ENCODE results near the gene TTYH3.

Gene TTYH3

DNA sequence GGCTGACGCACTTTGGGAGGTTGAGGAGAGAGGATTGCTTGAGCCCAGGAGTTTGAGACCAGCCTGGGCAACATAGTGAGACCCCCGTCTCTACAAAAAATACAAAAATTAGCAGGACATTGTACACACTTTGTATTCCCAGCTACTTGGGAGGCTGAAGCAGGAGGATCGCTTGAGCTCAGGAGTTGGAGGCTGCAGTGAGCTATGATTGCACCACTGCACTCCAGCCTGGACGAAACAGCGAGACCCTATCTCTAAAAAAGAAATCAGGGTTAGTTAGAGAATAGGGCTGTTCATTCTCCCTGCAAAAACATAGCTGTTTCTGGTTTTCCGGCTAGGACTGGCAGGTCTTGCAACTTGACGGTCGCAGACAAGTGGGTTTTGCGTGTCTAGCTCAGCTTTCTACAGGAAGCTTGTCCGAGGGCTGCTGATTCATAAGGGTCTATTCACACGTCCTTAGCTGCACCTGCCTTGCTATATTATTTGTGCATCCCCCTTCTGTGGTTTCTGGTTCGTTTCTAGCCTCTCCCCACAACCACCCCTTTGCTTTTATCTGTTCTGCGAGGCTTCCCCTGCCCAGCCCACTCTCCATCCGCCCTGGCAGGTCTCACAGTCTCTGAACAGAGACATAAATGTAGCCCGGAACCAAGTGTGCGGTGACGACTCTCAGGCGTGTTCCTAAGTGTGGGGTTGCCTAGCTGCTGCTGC, 66.9 kb downstream of the TTYH3 start:
- H3K4me3 ChIP-seq (ENCODE audit: low read depth, low read length) = no peak overlapping the region
- no peak overlapping the region for H3K23ac ChIP-seq (ENCODE audit: low read length)
- H3K18ac ChIP-seq (ENCODE audit: low read length) = no peak overlapping the region
- H3K36me3 ChIP-seq (ENCODE audit: control insufficient read depth in 1 of 2, insufficient read depth in 2 of 2, low read length in 2 of 2) = no peaks in the 10 kb centered on the region
- H3K79me1 ChIP-seq (ENCODE audit: low read length) = no peaks in the 10 kb centered on the region
- no peak overlapping the region for H4K12ac ChIP-seq (ENCODE audit: low read depth, low read length)
- H3K27me3 ChIP-seq (ENCODE audit: insufficient read depth, low read length) = no peaks in the 10 kb centered on the region
- H3K27ac ChIP-seq (ENCODE audit: low read depth, low read length) = no peak overlapping the region
- no peaks in the 10 kb centered on the region for H3K9me3 ChIP-seq (ENCODE audit: insufficient read depth, low read depth, low read length)
- H2BK12ac ChIP-seq (ENCODE audit: low read length) = no peak overlapping the region
- H3K4ac ChIP-seq (ENCODE audit: low read depth, low read length) = no peak overlapping the region
- DNase-seq = no peak
- no peak overlapping the region for H3K14ac ChIP-seq (ENCODE audit: low read length)
- H4K91ac ChIP-seq (ENCODE audit: low read depth, low read length) = no peak overlapping the region
- no peak overlapping the region for H2BK5ac ChIP-seq (ENCODE audit: low read depth, low read length, poor library complexity)
- H2AK5ac ChIP-seq (ENCODE audit: low read length) = no peak overlapping the region
- H3K79me2 ChIP-seq (ENCODE audit: control insufficient read depth, insufficient read depth, low read length, poor library complexity) = no peaks in the 10 kb centered on the region
- H3K4me2 ChIP-seq (ENCODE audit: low read length) = no peak overlapping the region
- H3K9ac ChIP-seq (ENCODE audit: low read length) = no peak overlapping the region
- H2BK120ac ChIP-seq (ENCODE audit: insufficient read depth, low read length, poor library complexity) = no peak overlapping the region
- no peak overlapping the region for H2AFZ ChIP-seq (ENCODE audit: insufficient read depth, low read length, poor library complexity)
- no peaks in the 10 kb centered on the region for H3K4me1 ChIP-seq (ENCODE audit: control insufficient read depth in 1 of 2, insufficient read depth in 2 of 2, low read length in 2 of 2)
- no CpG with 5 or more reads among the region's 18 CpGs for WGBS (ENCODE audit: extremely low coverage, insufficient coverage, insufficient read length)
- H4K8ac ChIP-seq (ENCODE audit: low read depth, low read length) = no peak overlapping the region

GRCh38 chr7:2699289-2699620, 67.5 kb downstream of the TTYH3 start:
- WGBS (ENCODE audit: extremely low coverage, insufficient coverage, insufficient read length) = no CpG with 5 or more reads among the region's 15 CpGs
- H3K27ac ChIP-seq (ENCODE audit: low read depth, low read length) = no peak overlapping the region
- H3K14ac ChIP-seq (ENCODE audit: low read length) = no peak overlapping the region
- no peak overlapping the region for H4K8ac ChIP-seq (ENCODE audit: low read depth, low read length)
- H3K36me3 ChIP-seq (ENCODE audit: control insufficient read depth in 1 of 2, insufficient read depth in 2 of 2, low read length in 2 of 2) = no peaks in the 10 kb centered on the region
- H3K79me1 ChIP-seq (ENCODE audit: low read length) = no peaks in the 10 kb centered on the region
- H4K91ac ChIP-seq (ENCODE audit: low read depth, low read length) = no peak overlapping the region
- no peaks in the 10 kb centered on the region for H3K79me2 ChIP-seq (ENCODE audit: control insufficient read depth, insufficient read depth, low read length, poor library complexity)
- no peak overlapping the region for H4K12ac ChIP-seq (ENCODE audit: low read depth, low read length)
- no peak overlapping the region for H3K18ac ChIP-seq (ENCODE audit: low read length)
- no peak overlapping the region for H3K23ac ChIP-seq (ENCODE audit: low read length)
- no peak overlapping the region for H3K4ac ChIP-seq (ENCODE audit: low read depth, low read length)
- DNase-seq = no peak
- H2BK5ac ChIP-seq (ENCODE audit: low read depth, low read length, poor library complexity) = no peak overlapping the region
- H3K4me1 ChIP-seq (ENCODE audit: control insufficient read depth in 1 of 2, insufficient read depth in 2 of 2, low read length in 2 of 2) = no peaks in the 10 kb centered on the region
- no peaks in the 10 kb centered on the region for H3K9me3 ChIP-seq (ENCODE audit: insufficient read depth, low read depth, low read length)
- H3K27me3 ChIP-seq (ENCODE audit: insufficient read depth, low read length) = no peaks in the 10 kb centered on the region
- no peak overlapping the region for H3K4me2 ChIP-seq (ENCODE audit: low read length)
- no peak overlapping the region for H2AK5ac ChIP-seq (ENCODE audit: low read length)
- no peak overlapping the region for H2AFZ ChIP-seq (ENCODE audit: insufficient read depth, low read length, poor library complexity)
- H3K9ac ChIP-seq (ENCODE audit: low read length) = no peak overlapping the region
- H3K4me3 ChIP-seq (ENCODE audit: low read depth, low read length) = no peak overlapping the region
- H2BK120ac ChIP-seq (ENCODE audit: insufficient read depth, low read length, poor library complexity) = no peak overlapping the region
- H2BK12ac ChIP-seq (ENCODE audit: low read length) = no peak overlapping the region

DNA sequence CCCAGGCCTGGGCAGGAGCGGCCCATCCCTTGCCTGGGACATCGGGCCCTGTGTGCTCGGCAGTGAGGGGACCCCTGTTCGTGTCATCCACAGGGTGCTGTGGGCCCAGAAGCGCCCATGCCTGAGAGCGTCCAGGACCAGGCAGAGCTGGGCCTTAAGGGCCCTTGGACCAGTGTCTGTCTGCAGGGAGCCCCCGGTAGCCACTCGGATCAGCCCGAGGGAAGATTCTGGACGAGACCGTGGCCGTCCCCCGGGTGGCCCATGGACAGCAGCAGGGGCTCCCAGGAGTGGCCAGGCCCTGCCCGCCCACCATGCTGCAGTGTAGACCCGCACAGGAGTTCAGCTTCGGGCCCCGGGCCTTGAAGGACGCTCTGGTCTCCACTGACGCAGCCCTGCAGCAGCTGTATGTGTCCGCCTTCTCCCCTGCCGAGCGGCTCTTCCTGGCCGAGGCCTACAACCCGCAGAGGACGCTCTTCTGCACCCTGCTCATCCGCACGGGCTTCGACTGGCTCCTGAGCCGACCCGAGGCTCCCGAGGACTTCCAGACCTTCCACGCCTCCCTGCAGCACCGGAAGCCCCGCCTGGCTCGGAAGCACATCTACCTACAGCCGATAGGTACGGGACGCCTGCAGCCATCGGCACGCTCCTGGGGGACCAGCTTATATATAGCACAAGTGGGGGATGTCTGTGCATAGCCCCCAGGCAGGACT, 68.5 kb downstream of the TTYH3 start:
- Histone ChIP-seq H3K18ac (ENCODE audit: low read length) (no peak overlapping the region), H3K79me2 (ENCODE audit: control insufficient read depth, insufficient read depth, low read length, poor library complexity) (no peaks in the 10 kb centered on the region), H3K9me3 (ENCODE audit: insufficient read depth, low read depth, low read length) (no peaks in the 10 kb centered on the region), H2AK5ac (ENCODE audit: low read length) (no peak overlapping the region), H4K91ac (ENCODE audit: low read depth, low read length) (no peak overlapping the region), H3K4me1 (ENCODE audit: control insufficient read depth in 1 of 2, insufficient read depth in 2 of 2, low read length in 2 of 2) (no peaks in the 10 kb centered on the region), H3K36me3 (ENCODE audit: control insufficient read depth in 1 of 2, insufficient read depth in 2 of 2, low read length in 2 of 2) (no peaks in the 10 kb centered on the region), H3K79me1 (ENCODE audit: low read length) (no peaks in the 10 kb centered on the region), H3K27ac (ENCODE audit: low read depth, low read length) (no peak overlapping the region), H3K27me3 (ENCODE audit: insufficient read depth, low read length) (no peaks in the 10 kb centered on the region), H3K4me3 (ENCODE audit: low read depth, low read length) (no peak overlapping the region), H3K4ac (ENCODE audit: low read depth, low read length) (no peak overlapping the region), H2BK12ac (ENCODE audit: low read length) (no peak overlapping the region), H2AFZ (ENCODE audit: insufficient read depth, low read length, poor library complexity) (no peak overlapping the region), H2BK5ac (ENCODE audit: low read depth, low read length, poor library complexity) (no peak overlapping the region), H4K12ac (ENCODE audit: low read depth, low read length) (no peak overlapping the region), H3K9ac (ENCODE audit: low read length) (no peak overlapping the region), H3K14ac (ENCODE audit: low read length) (no peak overlapping the region), H2BK120ac (ENCODE audit: insufficient read depth, low read length, poor library complexity) (no peak overlapping the region), H4K8ac (ENCODE audit: low read depth, low read length) (no peak overlapping the region), H3K23ac (ENCODE audit: low read length) (no peak overlapping the region), H3K4me2 (ENCODE audit: low read length) (no peak overlapping the region)
- DNase-seq = no peak
- no CpG with 5 or more reads among the region's 40 CpGs for WGBS (ENCODE audit: extremely low coverage, insufficient coverage, insufficient read length)

DNA sequence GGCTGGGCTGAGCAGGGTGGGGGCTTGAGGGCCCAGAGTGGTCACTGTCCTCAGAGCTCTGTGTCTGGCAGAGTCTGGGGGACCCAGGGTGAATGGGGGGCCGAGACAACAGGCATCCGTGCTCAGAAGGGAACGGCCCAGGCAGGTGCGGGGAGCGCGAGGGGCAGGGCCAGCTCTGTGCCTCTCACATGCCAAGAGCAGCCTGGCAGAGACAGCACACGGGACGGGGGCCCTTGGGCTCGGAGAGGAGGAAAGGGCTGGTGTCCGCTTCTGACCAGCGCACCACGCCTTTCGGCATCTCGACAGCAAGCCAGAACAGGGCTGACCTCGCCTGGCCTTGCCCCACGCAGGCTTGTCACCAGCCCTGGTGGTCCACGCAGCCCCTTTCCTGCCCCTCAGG, 69.6 kb downstream of the TTYH3 start:
- no peak overlapping the region for H3K4me3 ChIP-seq (ENCODE audit: low read depth, low read length)
- no peak overlapping the region for H3K9ac ChIP-seq (ENCODE audit: low read length)
- H3K4ac ChIP-seq (ENCODE audit: low read depth, low read length) = no peak overlapping the region
- H2BK5ac ChIP-seq (ENCODE audit: low read depth, low read length, poor library complexity) = no peak overlapping the region
- H3K4me2 ChIP-seq (ENCODE audit: low read length) = no peak overlapping the region
- H3K27ac ChIP-seq (ENCODE audit: low read depth, low read length) = no peak overlapping the region
- H2BK120ac ChIP-seq (ENCODE audit: insufficient read depth, low read length, poor library complexity) = no peak overlapping the region
- no peak overlapping the region for H4K91ac ChIP-seq (ENCODE audit: low read depth, low read length)
- no peak overlapping the region for H3K18ac ChIP-seq (ENCODE audit: low read length)
- no peak overlapping the region for H2AK5ac ChIP-seq (ENCODE audit: low read length)
- no peak overlapping the region for H4K8ac ChIP-seq (ENCODE audit: low read depth, low read length)
- peaks cover 4 to 8% of the 10 kb centered on the region in 2 experiments for H3K36me3 ChIP-seq (ENCODE audit: control insufficient read depth in 1 of 2, insufficient read depth in 2 of 2, low read length in 2 of 2)
- no peak for DNase-seq
- H3K79me2 ChIP-seq (ENCODE audit: control insufficient read depth, insufficient read depth, low read length, poor library complexity) = no peaks in the 10 kb centered on the region
- H3K4me1 ChIP-seq (ENCODE audit: control insufficient read depth in 1 of 2, insufficient read depth in 2 of 2, low read length in 2 of 2) = no peaks in the 10 kb centered on the region
- WGBS (ENCODE audit: extremely low coverage, insufficient coverage, insufficient read length) = no CpG with 5 or more reads among the region's 17 CpGs
- H3K23ac ChIP-seq (ENCODE audit: low read length) = no peak overlapping the region
- H2AFZ ChIP-seq (ENCODE audit: insufficient read depth, low read length, poor library complexity) = no peak overlapping the region
- H3K27me3 ChIP-seq (ENCODE audit: insufficient read depth, low read length) = no peaks in the 10 kb centered on the region
- no peaks in the 10 kb centered on the region for H3K9me3 ChIP-seq (ENCODE audit: insufficient read depth, low read depth, low read length)
- no peak overlapping the region for H3K14ac ChIP-seq (ENCODE audit: low read length)
- H3K79me1 ChIP-seq (ENCODE audit: low read length) = peaks cover 2% of the 10 kb centered on the region
- H2BK12ac ChIP-seq (ENCODE audit: low read length) = no peak overlapping the region
- H4K12ac ChIP-seq (ENCODE audit: low read depth, low read length) = no peak overlapping the region
